ENCODE results near the gene SPRR1A.

Gene SPRR1A

GRCh38 chr1:153032677-153033308, 48.9 kb downstream of the SPRR1A start:
- H2AFZ ChIP-seq (ENCODE audit: low read length) = no peak overlapping the region
- no peaks in the 10 kb centered on the region for H3K79me2 ChIP-seq (ENCODE audit: insufficient read depth, low read length)
- H3F3A ChIP-seq (ENCODE audit: insufficient read depth, low read length) = no peaks in the 10 kb centered on the region
- no peaks in the 10 kb centered on the region for H3K4me1 ChIP-seq (ENCODE audit: insufficient read depth, low read length, severe bottlenecking)
- no peak overlapping the region for H3K9ac ChIP-seq (ENCODE audit: low read length)
- TF ChIP-seq EZH2 (IDR thresholded peaks at IDR 0.05; ENCODE audit: borderline replicate concordance, low read length) (no peak), CTCF (IDR thresholded peaks at IDR 0.05; ENCODE audit: low read length) (peak; percentile 42; the same call in 1 of the 2 replicates)
- H4K20me1 ChIP-seq (ENCODE audit: insufficient read depth, low read length) = no peaks in the 10 kb centered on the region
- H3K27ac ChIP-seq (ENCODE audit: low read depth, low read length, poor library complexity, severe bottlenecking) = no peak overlapping the region
- no peaks in the 10 kb centered on the region for H3K9me2 ChIP-seq (ENCODE audit: low read depth, low read length)
- no peaks in the 10 kb centered on the region for H3K9me3 ChIP-seq (ENCODE audit: low read length)
- no peaks in the 10 kb centered on the region for H3K36me3 ChIP-seq (ENCODE audit: insufficient read depth, low read length)
- no peak overlapping the region for H3K4me2 ChIP-seq (ENCODE audit: low read length)
- H3K4me3 ChIP-seq (ENCODE audit: low read depth, low read length, poor library complexity, severe bottlenecking) = no peak overlapping the region
- H3K27me3 ChIP-seq (ENCODE audit: insufficient read depth, low read length) = no peaks in the 10 kb centered on the region

GRCh38 chr1:153035211-153035610, 51.3 kb downstream of the SPRR1A start:
- H3K4me3 ChIP-seq (ENCODE audit: low read depth, low read length, poor library complexity, severe bottlenecking) = no peak overlapping the region
- H3F3A ChIP-seq (ENCODE audit: insufficient read depth, low read length) = no peaks in the 10 kb centered on the region
- H3K27ac ChIP-seq (ENCODE audit: low read depth, low read length, poor library complexity, severe bottlenecking) = no peak overlapping the region
- no peaks in the 10 kb centered on the region for H3K79me2 ChIP-seq (ENCODE audit: insufficient read depth, low read length)
- H3K9me3 ChIP-seq (ENCODE audit: low read length) = no peaks in the 10 kb centered on the region
- no peaks in the 10 kb centered on the region for H3K27me3 ChIP-seq (ENCODE audit: insufficient read depth, low read length)
- H4K20me1 ChIP-seq (ENCODE audit: insufficient read depth, low read length) = no peaks in the 10 kb centered on the region
- no peaks in the 10 kb centered on the region for H3K9me2 ChIP-seq (ENCODE audit: low read depth, low read length)
- no peaks in the 10 kb centered on the region for H3K4me1 ChIP-seq (ENCODE audit: insufficient read depth, low read length, severe bottlenecking)
- no peak for TF ChIP-seq CTCF (IDR thresholded peaks at IDR 0.05; ENCODE audit: low read length)
- no peak for TF ChIP-seq EZH2 (IDR thresholded peaks at IDR 0.05; ENCODE audit: borderline replicate concordance, low read length)
- no peak overlapping the region for H3K4me2 ChIP-seq (ENCODE audit: low read length)
- H3K9ac ChIP-seq (ENCODE audit: low read length) = no peak overlapping the region
- no peaks in the 10 kb centered on the region for H3K36me3 ChIP-seq (ENCODE audit: insufficient read depth, low read length)
- no peak overlapping the region for H2AFZ ChIP-seq (ENCODE audit: low read length)

Measured in OCI-LY1 (cell line).